HG03378 (cell line): ENCODE results near the gene SCO2.
A peak's percentile ranks its signal among the peaks of the same experiment; 100 is the strongest.

ENCODE experiments used
- ATAC-seq: cut with Tn5 transposase; IDR thresholded peaks from one replicate; pipeline ENCODE4 v1.9.1; 2021; ENCODE audit warnings: mild to moderate bottlenecking, moderate library complexity; ENCODE audit not compliant: unreplicated experiment

The SCO2 gene

GRCh38 chr22:50532824-50533796 is 7.7 kb upstream of the SCO2 start:
- no peak for ATAC-seq

- ATAC-seq = no peak
These were observed 6.7 kb upstream of the SCO2 start for GRCh38 chr22:50531962-50532674.

GRCh38 chr22:50531546-50531961 is 6.2 kb upstream of the SCO2 start:
- ATAC-seq = no peak

- ATAC-seq = no peak
These were observed 5.6 kb upstream of the SCO2 start for GRCh38 chr22:50530877-50531545.

GRCh38 chr22:50530580-50530876 is 5.1 kb upstream of the SCO2 start:
- ATAC-seq = no peak

GRCh38 chr22:50529897-50530579 is 4.6 kb upstream of the SCO2 start, which contains the start of gene TYMP:
Gene TYMP (minus strand): TSS chr22:50530012. CDS start chr22:50529709, 303 bp downstream.
- ATAC-seq = no peak

GRCh38 chr22:50529416-50529896 is 4.1 kb upstream of the SCO2 start:
- ATAC-seq = no peak

GRCh38 chr22:50528682-50529415 is 3.5 kb upstream of the SCO2 start:
- ATAC-seq = no peak

- no peak for ATAC-seq
These were observed 2.7 kb upstream of the SCO2 start for GRCh38 chr22:50527921-50528681.

- no peak for ATAC-seq
These were observed 1.7 kb upstream of the SCO2 start for GRCh38 chr22:50526834-50527801.

GRCh38 chr22:50526108-50526833 is 873 bp upstream of the SCO2 start:
- ATAC-seq = peak; percentile 18

- peak; percentile 9 for ATAC-seq
These were observed 385 bp upstream of the SCO2 start for GRCh38 chr22:50525858-50526107.

- no peak for ATAC-seq
These were observed 708 bp downstream of the SCO2 start for GRCh38 chr22:50524676-50525103.

- no peak for ATAC-seq
These were observed 1.4 kb downstream of the SCO2 start for GRCh38 chr22:50523806-50524675.

GRCh38 chr22:50523458-50523805 is 2.0 kb downstream of the SCO2 start:
- no peak for ATAC-seq

GRCh38 chr22:50522806-50523438 is 2.5 kb downstream of the SCO2 start:
- ATAC-seq = no peak
